IMR-90 (cell line): ENCODE data around the gene LYSMD3. TPM values are rescaled to one million over a fixed set of nuclear protein-coding genes. Genes with fewer than 3 reads are reported as not detected.

Experiments used
- ATAC-seq: fragments of 200-7000 bp; cut with Tn5 transposase; 2 replicates; pipeline ENCODE4 v1.9.1; 2020; ENCODE audit warnings: low read depth, mild to moderate bottlenecking, moderate library complexity
- BruUV-seq: library from RNA; stranded (reverse); fragments of 400-500 nt; replicated peaks from 2 replicates; lab custom pipeline; 2021; lab: Mats Ljungman, UMichigan
- CTCF ChIA-PET: fragments of 300-600 bp; formaldehyde crosslinking; extraction: SDS; loops from one replicate; lab custom pipeline; 2021; ENCODE audit warnings: antibody characterized with exemption; lab: Yijun Ruan, JAX
- POLR2A ChIA-PET: fragments of 300-600 bp; sonication (Branson Sonifier 250); formaldehyde crosslinking; loops from one replicate; lab custom pipeline; 2022; ENCODE audit warnings: antibody characterized with exemption; ENCODE audit not compliant: unreplicated experiment; lab: Charles Lee
- DNase-seq: peaks from one replicate; pipeline ENCODE4 v3.0.0; 2013
- H2AFZ ChIP-seq: replicated peaks from 2 replicates; pipeline ENCODE3; 2013; ENCODE audit warnings: low read length, mild to moderate bottlenecking; ENCODE audit not compliant: poor library complexity
- H2AK5ac ChIP-seq: 2 replicates; pipeline ENCODE4 v1.6.1; 2013; ENCODE audit warnings: low read depth, low read length, inconsistent platforms
- H2AK9ac ChIP-seq: replicated peaks from 2 replicates; pipeline ENCODE3; 2013; ENCODE audit warnings: mild to moderate bottlenecking, low read depth, low read length, moderate library complexity; ENCODE audit not compliant: poor library complexity
- H2BK120ac ChIP-seq: 2 replicates; pipeline ENCODE4 v1.6.1; 2013; ENCODE audit warnings: low read depth, low read length, inconsistent platforms
- H2BK15ac ChIP-seq: 3 replicates; pipeline ENCODE4 v1.6.1; 2013; ENCODE audit warnings: low read depth, low read length, inconsistent platforms
- H2BK20ac ChIP-seq: 2 replicates; pipeline ENCODE4 v1.6.1; 2013; ENCODE audit warnings: low read depth, mild to moderate bottlenecking, inconsistent platforms, low read length, moderate library complexity
- H2BK5ac ChIP-seq: 2 replicates; pipeline ENCODE4 v1.6.1; 2013; ENCODE audit warnings: mild to moderate bottlenecking, low read depth, low read length, inconsistent platforms; ENCODE audit not compliant: poor library complexity, severe bottlenecking
- H3K14ac ChIP-seq: replicated peaks from 2 replicates; pipeline ENCODE4 v1.6.1; 2013; ENCODE audit warnings: low read depth, low read length, inconsistent platforms
- H3K18ac ChIP-seq: 2 replicates; pipeline ENCODE4 v1.6.1; 2013; ENCODE audit warnings: low read depth, low read length, control low read depth
- H3K23ac ChIP-seq: 2 replicates; pipeline ENCODE4 v1.6.1; 2013; ENCODE audit warnings: low read depth, low read length, inconsistent platforms
- H3K27ac ChIP-seq: 2 replicates; pipeline ENCODE4 v1.5.1; 2013; ENCODE audit warnings: mild to moderate bottlenecking, control low read depth, low read length; ENCODE audit not compliant: insufficient read depth
- H3K27me3 ChIP-seq: 2 replicates; pipeline ENCODE4 v1.6.1; 2013; ENCODE audit warnings: low read length; ENCODE audit not compliant: control insufficient read depth, insufficient read depth
- H3K36me3 ChIP-seq: 2 replicates; pipeline ENCODE4 v1.6.1; 2013; ENCODE audit warnings: low read length, mixed read lengths; ENCODE audit not compliant: control insufficient read depth, insufficient read depth
- H3K4ac ChIP-seq: 2 replicates; pipeline ENCODE4 v1.6.1; 2013; ENCODE audit warnings: low read depth, low read length, inconsistent platforms
- H3K4me1 ChIP-seq: 2 replicates; pipeline ENCODE4 v1.6.1; 2013; ENCODE audit warnings: low read length, mixed read lengths; ENCODE audit not compliant: control insufficient read depth, insufficient read depth
- H3K4me2 ChIP-seq: 2 replicates; pipeline ENCODE4 v1.6.1; 2013; ENCODE audit warnings: low read depth, mild to moderate bottlenecking, control low read depth, low read length, moderate library complexity
- H3K4me3 ChIP-seq: 2 replicates; pipeline ENCODE4 v1.5.1; 2013; ENCODE audit warnings: low read depth, mild to moderate bottlenecking, control low read depth, low read length, moderate library complexity; ENCODE audit not compliant: insufficient read depth
- H3K56ac ChIP-seq: 2 replicates; pipeline ENCODE4 v1.6.1; 2013; ENCODE audit warnings: low read length, inconsistent platforms; ENCODE audit not compliant: insufficient read depth; ENCODE audit errors: extremely low read depth
- H3K79me1 ChIP-seq, 2 experiments: 2 replicates each; pipeline ENCODE4 v1.6.1; 2013; ENCODE audit warnings: low read length in 2 of 2, inconsistent platforms in 1 of 2, low read depth in 1 of 2
- H3K9ac ChIP-seq: 2 replicates; pipeline ENCODE4 v1.6.1; 2013; ENCODE audit warnings: low read depth, low read length, control low read depth
- H3K9me1 ChIP-seq: 2 replicates; pipeline ENCODE4 v1.6.1; 2013; ENCODE audit warnings: low read length, inconsistent platforms; ENCODE audit not compliant: insufficient read depth
- H3K9me3 ChIP-seq: 2 replicates; pipeline ENCODE4 v1.6.1; 2013; ENCODE audit warnings: low read length; ENCODE audit not compliant: control insufficient read depth, insufficient read depth
- H4K20me1 ChIP-seq: 2 replicates; pipeline ENCODE4 v1.6.1; 2013; ENCODE audit warnings: low read length, inconsistent platforms; ENCODE audit not compliant: insufficient read depth
- H4K5ac ChIP-seq: 2 replicates; pipeline ENCODE4 v1.6.1; 2013; ENCODE audit warnings: mild to moderate bottlenecking, low read depth, low read length, control low read depth
- H4K8ac ChIP-seq, 2 experiments: 2 replicates each; pipeline ENCODE4 v1.6.1; 2013; ENCODE audit warnings: low read depth in 2 of 2, low read length in 2 of 2, control low read depth in 1 of 2, inconsistent platforms in 1 of 2
- H4K91ac ChIP-seq: 2 replicates; pipeline ENCODE4 v1.6.1; 2013; ENCODE audit warnings: low read depth, low read length, inconsistent platforms; ENCODE audit not compliant: insufficient read depth
- CEBPB ChIP-seq: IDR thresholded peaks from 2 replicates; pipeline ENCODE4 v1.6.1; 2012; ENCODE audit warnings: low read depth, low read length, improper control_type of control experiment
- CHD1 ChIP-seq: IDR thresholded peaks from 2 replicates; pipeline ENCODE4 v1.6.1; 2012; ENCODE audit warnings: low read depth, low read length, improper control_type of control experiment
- FOS ChIP-seq: fragments of 150-350 bp; IDR thresholded peaks from 2 replicates; pipeline ENCODE4 v1.6.1; 2016; ENCODE audit warnings: low read depth, low read length
- MAZ ChIP-seq: IDR thresholded peaks from 2 replicates; pipeline ENCODE4 v1.6.1; 2012; ENCODE audit warnings: low read depth, mild to moderate bottlenecking, low read length, improper control_type of control experiment, moderate library complexity, borderline replicate concordance
- MXI1 ChIP-seq: IDR thresholded peaks from 2 replicates; pipeline ENCODE4 v1.6.1; 2012; ENCODE audit warnings: low read depth, mild to moderate bottlenecking, low read length, moderate library complexity, borderline replicate concordance
- RAD21 ChIP-seq: IDR thresholded peaks from 2 replicates; pipeline ENCODE4 v1.6.1; 2012; ENCODE audit warnings: low read length, improper control_type of control experiment
- RCOR1 ChIP-seq: IDR thresholded peaks from 2 replicates; pipeline ENCODE4 v1.6.1; 2012; ENCODE audit warnings: mild to moderate bottlenecking, low read length, improper control_type of control experiment; ENCODE audit not compliant: insufficient replicate concordance
- WGBS, 2 experiments: methylation state at CpG; one replicate each; pipeline versions ENCODE4 v1.1.5 to v1.1.7; 2013; ENCODE audit warnings: missing lambda C conversion rate in 2 of 2; ENCODE audit not compliant: insufficient read length in 1 of 2; ENCODE audit errors: extremely low coverage in 2 of 2; 5-methylcytosine and 5-hydroxymethylcytosine counted together
- dilution Hi-C: fragments of 300-500 bp; cut with HindIII; formaldehyde crosslinking; loops from one replicate; pipeline ENCODE4 v1.14.3; 2018; ENCODE audit warnings: low sequenced_read_pairs; ENCODE audit not compliant: unreplicated experiment
- in situ Hi-C: fragments of 300-500 bp; cut with MboI; formaldehyde crosslinking; loops from 3 replicates; pipeline ENCODE4 v1.14.3; 2019; ENCODE audit warnings: low sequenced_read_pairs, inconsistent platforms, mixed read lengths
- intact Hi-C: fragments of 100-400 bp; cut with micrococcal nuclease; formaldehyde crosslinking; loops from 2 replicates; pipeline ENCODE4 v1.10.0; 2022
- polyA plus RNA-seq, 3 experiments: library from polyadenylated mRNA; depleted of rRNA; stranded (reverse); fragments of >200 nt; gene quantifications; 2 replicates each; pipeline ENCODE4 v1.2.3, GENCODE V29; 2012; ENCODE audit warnings: low replicate concordance in 1 of 3
- total RNA-seq: library from RNA; depleted of rRNA; stranded (reverse); fragments of >200 nt; gene quantifications from 2 replicates; pipeline ENCODE4 v1.2.3, GENCODE V29; 2012
- TF ChIP-seq, protein P1 (sequence below): conservative IDR thresholded peaks from 2 replicates; pipeline ENCODE4 v1.5.1; 2012; ENCODE audit warnings: mild to moderate bottlenecking, low read depth, low read length, improper control_type of control experiment
- TF ChIP-seq, protein P2 (sequence below): fragments of 150-350 bp; IDR thresholded peaks from 2 replicates; pipeline ENCODE4 v1.6.1; 2016; ENCODE audit warnings: low read depth, mild to moderate bottlenecking, low read length, moderate library complexity, borderline replicate concordance

Gene LYSMD3
- total and polyA plus RNA-seq, 2 of the 4 experiments (the other 2 are of a cell fraction), result 10.2 to 21.1 TPM

DNA sequence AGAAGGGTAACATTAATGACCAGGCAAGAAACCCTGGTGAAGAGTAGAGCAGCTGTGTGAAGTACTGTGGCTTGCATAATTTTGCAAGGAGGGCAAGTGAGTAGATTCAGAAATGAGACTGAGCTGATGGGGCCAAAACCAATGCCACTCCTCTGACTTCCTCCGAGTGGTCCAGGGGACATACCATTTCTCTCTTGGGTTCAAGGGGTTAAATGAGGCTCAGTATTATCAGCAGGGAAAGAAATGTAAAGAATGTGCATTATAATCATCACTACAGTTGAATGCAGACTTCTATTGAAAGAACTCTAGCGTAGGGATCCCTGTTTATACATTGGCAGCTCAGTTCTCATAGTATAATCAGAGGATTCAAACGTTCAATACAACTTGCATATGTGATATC lies 44.8 kb downstream of the LYSMD3 start:
- DNase-seq (peak; percentile 14), ATAC-seq (peak; percentile 52)
- WGBS, 2 experiments, result no CpG with 5 or more reads among the region's 3 CpGs
- Histone ChIP-seq H3K36me3 (no peaks in the 10 kb centered on the region), H3K79me1 (peaks cover 0 to 2% of the 10 kb centered on the region in 2 experiments; a peak in 1 of 4 replicates), H4K8ac (peak overlapping the region in 1 of 2 experiments; percentile 39; a peak in 1 of 4 replicates), H3K4me2 (peak overlapping the region; percentile 43; the same call in 1 of the 2 replicates), H2BK120ac (no peak overlapping the region), H3K4me3 (no peak overlapping the region), H3K9me1 (no peaks in the 10 kb centered on the region; the same call in 1 of the 2 replicates), H3K27ac (no peak overlapping the region), H4K20me1 (no peaks in the 10 kb centered on the region), H2AK9ac (no peak overlapping the region), H3K14ac (peak overlapping the region; percentile 22; the same call in 1 of the 2 replicates), H3K23ac (no peak overlapping the region), H3K4me1 (peaks cover 3% of the 10 kb centered on the region; the same call in 1 of the 2 replicates), H3K9ac (no peak overlapping the region), H4K91ac (no peak overlapping the region), H2BK5ac (no peak overlapping the region), H3K27me3 (no peaks in the 10 kb centered on the region), H4K5ac (no peak overlapping the region), H2BK15ac (no peak overlapping the region), H2AK5ac (no peak overlapping the region), H3K4ac (no peak overlapping the region), H3K9me3 (no peaks in the 10 kb centered on the region), H3K56ac (no peak overlapping the region), H2AFZ (peak overlapping the region; percentile 58), H2BK20ac (no peak overlapping the region), H3K18ac (no peak overlapping the region)
- no TSS peak for BruUV-seq
- intact Hi-C loops, result no loop called here
- dilution Hi-C loops, result no loop called here
- ChIA-PET CTCF (no interaction called here), POLR2A (no interaction called here)
- in situ Hi-C loops, result no loop called here
- TF ChIP-seq CEBPB (no peak), MXI1 (no peak), CHD1 (no peak), FOS (no peak), RAD21 (no peak), RCOR1 (no peak), MAZ (no peak)
- TF ChIP-seq, protein P1, sequence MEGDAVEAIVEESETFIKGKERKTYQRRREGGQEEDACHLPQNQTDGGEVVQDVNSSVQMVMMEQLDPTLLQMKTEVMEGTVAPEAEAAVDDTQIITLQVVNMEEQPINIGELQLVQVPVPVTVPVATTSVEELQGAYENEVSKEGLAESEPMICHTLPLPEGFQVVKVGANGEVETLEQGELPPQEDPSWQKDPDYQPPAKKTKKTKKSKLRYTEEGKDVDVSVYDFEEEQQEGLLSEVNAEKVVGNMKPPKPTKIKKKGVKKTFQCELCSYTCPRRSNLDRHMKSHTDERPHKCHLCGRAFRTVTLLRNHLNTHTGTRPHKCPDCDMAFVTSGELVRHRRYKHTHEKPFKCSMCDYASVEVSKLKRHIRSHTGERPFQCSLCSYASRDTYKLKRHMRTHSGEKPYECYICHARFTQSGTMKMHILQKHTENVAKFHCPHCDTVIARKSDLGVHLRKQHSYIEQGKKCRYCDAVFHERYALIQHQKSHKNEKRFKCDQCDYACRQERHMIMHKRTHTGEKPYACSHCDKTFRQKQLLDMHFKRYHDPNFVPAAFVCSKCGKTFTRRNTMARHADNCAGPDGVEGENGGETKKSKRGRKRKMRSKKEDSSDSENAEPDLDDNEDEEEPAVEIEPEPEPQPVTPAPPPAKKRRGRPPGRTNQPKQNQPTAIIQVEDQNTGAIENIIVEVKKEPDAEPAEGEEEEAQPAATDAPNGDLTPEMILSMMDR, result no peak
- TF ChIP-seq, protein P2, sequence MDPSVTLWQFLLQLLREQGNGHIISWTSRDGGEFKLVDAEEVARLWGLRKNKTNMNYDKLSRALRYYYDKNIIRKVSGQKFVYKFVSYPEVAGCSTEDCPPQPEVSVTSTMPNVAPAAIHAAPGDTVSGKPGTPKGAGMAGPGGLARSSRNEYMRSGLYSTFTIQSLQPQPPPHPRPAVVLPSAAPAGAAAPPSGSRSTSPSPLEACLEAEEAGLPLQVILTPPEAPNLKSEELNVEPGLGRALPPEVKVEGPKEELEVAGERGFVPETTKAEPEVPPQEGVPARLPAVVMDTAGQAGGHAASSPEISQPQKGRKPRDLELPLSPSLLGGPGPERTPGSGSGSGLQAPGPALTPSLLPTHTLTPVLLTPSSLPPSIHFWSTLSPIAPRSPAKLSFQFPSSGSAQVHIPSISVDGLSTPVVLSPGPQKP, result no peak
